GM18526 (cell line): ENCODE results near the gene BNC2.

Experiments used
- POLR2A ChIP-seq: IDR thresholded peaks from 3 replicates; pipeline ENCODE4 v1.6.1; 2011; ENCODE audit not compliant: insufficient read length; ENCODE audit errors: extremely low read depth

The BNC2 gene

GRCh38 chr9:16637218-16637617 is 233.3 kb downstream of the BNC2 start:
- TF ChIP-seq POLR2A: no peak

- TF ChIP-seq POLR2A: no peak
Observed at GRCh38 chr9:16633794-16634193, 236.7 kb downstream of the BNC2 start.

- no peak for TF ChIP-seq POLR2A
Observed at GRCh38 chr9:16628413-16628812, 242.1 kb downstream of the BNC2 start.

GRCh38 chr9:16627967-16628366 is 242.5 kb downstream of the BNC2 start:
- no peak for TF ChIP-seq POLR2A

GRCh38 chr9:16627521-16627920 is 242.9 kb downstream of the BNC2 start:
- TF ChIP-seq POLR2A: no peak

- TF ChIP-seq POLR2A: no peak
Observed at GRCh38 chr9:16626577-16627130, 243.8 kb downstream of the BNC2 start.

- TF ChIP-seq POLR2A: no peak
Observed at GRCh38 chr9:16625811-16626210, 244.7 kb downstream of the BNC2 start.

GRCh38 chr9:16625161-16625631 is 245.3 kb downstream of the BNC2 start:
- TF ChIP-seq POLR2A: no peak

- TF ChIP-seq POLR2A: no peak
Observed at GRCh38 chr9:16624744-16625117, 245.7 kb downstream of the BNC2 start.

GRCh38 chr9:16623989-16624743 is 246.3 kb downstream of the BNC2 start:
- TF ChIP-seq POLR2A: no peak

GRCh38 chr9:16622541-16622940 is 247.9 kb downstream of the BNC2 start:
- no peak for TF ChIP-seq POLR2A

- TF ChIP-seq POLR2A: no peak
Observed at GRCh38 chr9:16619914-16620520, 250.5 kb downstream of the BNC2 start.

- no peak for TF ChIP-seq POLR2A
Observed at GRCh38 chr9:16619402-16619801, 251.1 kb downstream of the BNC2 start.

GRCh38 chr9:16618524-16618923 is 251.9 kb downstream of the BNC2 start:
- TF ChIP-seq POLR2A: no peak

GRCh38 chr9:16616686-16617085 is 253.8 kb downstream of the BNC2 start:
- TF ChIP-seq POLR2A: no peak

GRCh38 chr9:16615451-16615850 is 255.0 kb downstream of the BNC2 start:
- TF ChIP-seq POLR2A: no peak

GRCh38 chr9:16613605-16614004 is 256.9 kb downstream of the BNC2 start:
- no peak for TF ChIP-seq POLR2A

- no peak for TF ChIP-seq POLR2A
Observed at GRCh38 chr9:16613051-16613450, 257.4 kb downstream of the BNC2 start.
